Measurements from ENCODE around the gene KRT5. TPM values are rescaled to one million over a fixed set of nuclear protein-coding genes. Genes with fewer than 3 reads are reported as not detected.

The KRT5 gene
- total and polyA plus RNA-seq, 2 of the 13 experiments (the other 11 are each of a cell fraction or from before 2014, with no cell fraction given): 0.08 TPM; not detected in 1

DNA sequence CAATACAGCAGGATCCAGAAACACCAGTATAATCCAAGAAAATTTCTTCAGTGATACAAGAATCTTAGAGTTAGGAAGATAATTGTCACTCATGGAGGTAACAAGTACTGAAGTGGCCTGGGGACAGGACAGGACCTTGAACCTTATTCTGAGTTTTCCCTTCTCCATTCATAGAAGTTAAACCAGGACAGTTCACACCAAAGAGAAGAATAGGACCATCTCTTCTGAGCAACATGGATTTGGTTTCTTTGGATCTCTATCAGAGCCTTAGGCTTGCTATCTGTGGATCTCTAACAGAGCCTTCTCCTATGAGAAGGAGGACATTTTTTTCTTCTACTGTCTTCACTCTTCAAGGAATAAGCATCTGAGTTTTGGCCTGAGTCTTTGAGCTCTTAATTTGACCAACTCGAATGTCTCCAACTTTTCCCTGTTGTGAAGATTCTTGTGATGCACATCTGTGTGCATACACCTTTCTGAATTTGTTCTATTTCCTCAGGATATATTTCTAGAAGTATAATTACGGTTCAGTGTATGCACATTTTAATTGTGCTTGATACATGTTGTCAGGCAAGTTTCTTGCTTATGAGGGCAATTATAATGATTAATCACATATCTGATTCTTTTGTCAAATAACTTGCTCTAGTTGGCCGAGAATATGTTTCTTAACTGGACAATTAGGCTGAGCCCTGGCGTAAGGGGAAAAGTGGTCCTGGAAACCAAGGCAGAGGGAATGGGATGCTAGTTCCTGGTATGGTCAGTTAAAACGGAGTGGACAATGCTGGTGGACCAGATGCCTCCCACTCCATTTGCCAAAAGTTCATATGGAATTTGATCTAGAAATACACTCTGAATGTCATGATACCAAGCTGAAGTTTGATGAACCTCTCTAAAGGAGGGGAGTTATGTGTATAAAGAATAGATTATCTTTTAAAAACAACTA is 33.8 kb downstream of the KRT5 start:
- POLR2A ChIA-PET: no interaction called here
- H4K20me1 ChIP-seq (ENCODE audit: insufficient read depth, low read length): no peaks in the 10 kb centered on the region
- BruUV-seq (replicated peaks): no TSS peak
- H3K4me2 ChIP-seq (ENCODE audit: low read depth, low read length): no peak overlapping the region
- H3K27ac ChIP-seq (ENCODE audit: extremely low read length, insufficient read depth, low read length): no peak overlapping the region
- H2AFZ ChIP-seq (ENCODE audit: low read length): no peak overlapping the region
- DNase-seq (ENCODE audit: low spot score) (no peak), FAIRE-seq (no peak), ATAC-seq (no peak)
- H3K9me3 ChIP-seq (ENCODE audit: low read length): no peaks in the 10 kb centered on the region
- no peaks in the 10 kb centered on the region for H3K36me3 ChIP-seq (replicated peaks in 1 of 2; ENCODE audit: control insufficient read depth in 1 of 2, insufficient read depth in 2 of 2, low read length in 2 of 2)
- H3K27me3 ChIP-seq (ENCODE audit: control insufficient read depth in 1 of 2, insufficient read depth in 2 of 2, low read length in 2 of 2): peaks cover 0 to 3% of the 10 kb centered on the region in 2 experiments; a peak in 1 of 5 replicates
- no peak overlapping the region for H3K4me3 ChIP-seq (replicated peaks in 1 of 3; ENCODE audit: insufficient read depth in 1 of 3, low read depth in 2 of 3, low read length in 3 of 3)
- no peaks in the 10 kb centered on the region for H3K79me2 ChIP-seq (ENCODE audit: insufficient read depth, low read length)
- in situ Hi-C loops (cut with HindIII; ENCODE audit: extremely low pct_ligation_motif_present, low pct_unique_long_range_greater_than_20kb): no loop called here
- no peak for TF ChIP-seq DMAP1 (CRISPR knock-in tag; IDR thresholded peaks at IDR 0.05)
- TF ChIP-seq HHEX (CRISPR knock-in tag; IDR thresholded peaks at IDR 0.05): no peak
- no peak for TF ChIP-seq HNRNPK (IDR thresholded peaks at IDR 0.05; ENCODE audit: low read depth, low read length, poor library complexity, severe bottlenecking)
- no peak for TF ChIP-seq KMT2B (CRISPR knock-in tag; IDR thresholded peaks at IDR 0.05)
- no peak for TF ChIP-seq NCOA5 (CRISPR knock-in tag; IDR thresholded peaks at IDR 0.05)
- TF ChIP-seq ZNF547 (CRISPR knock-in tag; IDR thresholded peaks at IDR 0.05): no peak
- no peak for TF ChIP-seq PHF5A (CRISPR knock-in tag; IDR thresholded peaks at IDR 0.05; ENCODE audit: low read depth, unreplicated experiment)
- TF ChIP-seq STAG1 (CRISPR knock-in tag; IDR thresholded peaks at IDR 0.05): no peak
- no peak for TF ChIP-seq TBX2 (CRISPR knock-in tag; IDR thresholded peaks at IDR 0.05; ENCODE audit: borderline replicate concordance)
- no peak for TF ChIP-seq KLF16 (CRISPR knock-in tag; IDR thresholded peaks at IDR 0.05)
- TF ChIP-seq ZNF367 (CRISPR knock-in tag; IDR thresholded peaks at IDR 0.05; ENCODE audit: borderline replicate concordance): no peak
- TF ChIP-seq ZFP62 (CRISPR knock-in tag; IDR thresholded peaks at IDR 0.05): no peak
- TF ChIP-seq CENPT (CRISPR knock-in tag; IDR thresholded peaks at IDR 0.05; ENCODE audit: low read depth): no peak
- no peak for TF ChIP-seq ZNF468 (CRISPR knock-in tag; IDR thresholded peaks at IDR 0.05)
- no peak for TF ChIP-seq GFI1 (CRISPR knock-in tag; IDR thresholded peaks at IDR 0.05; ENCODE audit: borderline replicate concordance)
- TF ChIP-seq, protein P1, sequence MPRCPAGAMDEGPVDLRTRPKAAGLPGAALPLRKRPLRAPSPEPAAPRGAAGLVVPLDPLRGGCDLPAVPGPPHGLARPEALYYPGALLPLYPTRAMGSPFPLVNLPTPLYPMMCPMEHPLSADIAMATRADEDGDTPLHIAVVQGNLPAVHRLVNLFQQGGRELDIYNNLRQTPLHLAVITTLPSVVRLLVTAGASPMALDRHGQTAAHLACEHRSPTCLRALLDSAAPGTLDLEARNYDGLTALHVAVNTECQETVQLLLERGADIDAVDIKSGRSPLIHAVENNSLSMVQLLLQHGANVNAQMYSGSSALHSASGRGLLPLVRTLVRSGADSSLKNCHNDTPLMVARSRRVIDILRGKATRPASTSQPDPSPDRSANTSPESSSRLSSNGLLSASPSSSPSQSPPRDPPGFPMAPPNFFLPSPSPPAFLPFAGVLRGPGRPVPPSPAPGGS (CRISPR knock-in tag; IDR thresholded peaks at IDR 0.05): no peak
- TF ChIP-seq ZFAT (CRISPR knock-in tag; conservative IDR thresholded peaks at IDR 0.05): no peak
- no peak for TF ChIP-seq ZNF567 (CRISPR knock-in tag; IDR thresholded peaks at IDR 0.05; ENCODE audit: borderline replicate concordance)
- no peaks in the 10 kb centered on the region for H3K4me1 ChIP-seq (ENCODE audit: insufficient read depth, low read length)
- CTCF ChIA-PET (ENCODE audit: low intra/inter-chr PET ratio, low total read pairs): no interaction called here
- H3K9ac ChIP-seq (ENCODE audit: insufficient read depth, low read depth, low read length): no peak overlapping the region
- WGBS (ENCODE audit: low lambda C conversion rate): 19% methylated on average over 5 of the region's 5 CpGs
- intact Hi-C loops (cut with micrococcal nuclease; ENCODE audit: unreplicated experiment): no loop called here
